Endodermal cell (in vitro differentiated cells): Measurements from ENCODE around the gene CIZ1. TPM values are rescaled to one million over a fixed set of nuclear protein-coding genes. Genes with fewer than 3 reads are reported as not detected.

Source experiments
- DNase-seq: peaks from one replicate; pipeline ENCODE4 v3.0.0-alpha.2; 2017
- H3K27ac ChIP-seq: 2 replicates; pipeline ENCODE4 v1.5.1; 2013; ENCODE audit warnings: mild to moderate bottlenecking, low read depth, low read length, moderate library complexity
- H3K27me3 ChIP-seq: 2 replicates; pipeline ENCODE4 v1.6.1; 2013; ENCODE audit warnings: mild to moderate bottlenecking, low read length, moderate library complexity; ENCODE audit not compliant: insufficient read depth, control insufficient read depth, poor library complexity, severe bottlenecking
- H3K36me3 ChIP-seq: 2 replicates; pipeline ENCODE4 v1.7.0; 2013; ENCODE audit warnings: mild to moderate bottlenecking, low read length, moderate library complexity; ENCODE audit not compliant: control insufficient read depth, insufficient read depth
- H3K4me1 ChIP-seq: one replicate; pipeline ENCODE4 v1.7.0; 2013; ENCODE audit warnings: low read length; ENCODE audit not compliant: control insufficient read depth, insufficient read depth
- H3K4me3 ChIP-seq: 2 replicates; pipeline ENCODE4 v1.5.1; 2013; ENCODE audit warnings: mild to moderate bottlenecking, low read length, moderate library complexity
- H3K9ac ChIP-seq: 2 replicates; pipeline ENCODE4 v1.6.1; 2013; ENCODE audit warnings: mild to moderate bottlenecking, low read length, moderate library complexity; ENCODE audit not compliant: poor library complexity, severe bottlenecking; ENCODE audit errors: extremely low read depth
- H3K9me3 ChIP-seq: 2 replicates; pipeline ENCODE4 v1.6.1; 2013; ENCODE audit warnings: mild to moderate bottlenecking, low read length, moderate library complexity; ENCODE audit not compliant: control insufficient read depth
- H3K27ac Mint-ChIP-seq: 2 replicates; pipeline ENCODE4 v1.8.0; 2020; ENCODE audit warnings: mixed read lengths
- H3K27me3 Mint-ChIP-seq: 2 replicates; pipeline ENCODE4 v1.8.0; 2021; ENCODE audit warnings: mild to moderate bottlenecking, mixed read lengths; ENCODE audit not compliant: insufficient read depth
- H3K36me3 Mint-ChIP-seq: 2 replicates; pipeline ENCODE4 v1.8.0; 2020; ENCODE audit warnings: low read depth, mixed read lengths
- H3K4me1 Mint-ChIP-seq: 2 replicates; pipeline ENCODE4 v1.8.0; 2020; ENCODE audit warnings: mixed read lengths
- H3K4me3 Mint-ChIP-seq: 2 replicates; pipeline ENCODE4 v1.8.0; 2020; ENCODE audit warnings: mild to moderate bottlenecking, moderate library complexity, mixed read lengths
- H3K9me3 Mint-ChIP-seq: 2 replicates; pipeline ENCODE4 v1.8.0; 2020; ENCODE audit warnings: mild to moderate bottlenecking, mixed read lengths
- CTCF ChIP-seq: fragments of 200-600 bp; sonication (generic); conservative IDR thresholded peaks from 2 replicates; pipeline ENCODE4 v1.5.0; 2021; ENCODE audit warnings: antibody characterized with exemption, mild to moderate bottlenecking
- WGBS, 2 experiments: methylation state at CpG; one replicate each; pipeline versions ENCODE4 v1.1.5 to v1.1.7; 2013; ENCODE audit warnings: missing lambda C conversion rate in 2 of 2, mixed read lengths in 1 of 2; ENCODE audit not compliant: insufficient coverage in 1 of 2, insufficient read length in 1 of 2; 5-methylcytosine and 5-hydroxymethylcytosine counted together
- total RNA-seq, 2 donors: library from RNA; stranded (reverse); fragmentation: NEBNext Ultra II Directional in 1 of 2; extraction: Animal tissue kit (Norgen Biotek cat#: 25700) in 1 of 2; gene quantifications; 2 replicates in 1 of 2; 3 replicates in 1 of 2; pipeline ENCODE4 v1.2.1, GENCODE V29; 2021

Gene CIZ1
- total RNA-seq, 2 donors from 2014 or later, result 115 to 117 TPM

- H3K27ac Mint-ChIP-seq, result no peak overlapping the region
- H3K36me3 ChIP-seq, result no peaks in the 10 kb centered on the region
These were observed 51.8 kb downstream of the CIZ1 start for GRCh38 chr9:128139621-128140020.

GRCh38 chr9:128138001-128138400, 53.4 kb downstream of the CIZ1 start:
- H3K4me3 ChIP-seq, result no peak overlapping the region
- 85% methylated on average over 3 of the region's 3 CpGs; no CpG with 5 or more reads in 1 of the 2 experiments for WGBS, 2 experiments
- Mint-ChIP-seq H3K36me3 (no peaks in the 10 kb centered on the region), H3K4me1 (no peaks in the 10 kb centered on the region), H3K9me3 (no peaks in the 10 kb centered on the region), H3K4me3 (no peak overlapping the region), H3K27me3 (peaks cover 20% of the 10 kb centered on the region), H3K27ac (no peak overlapping the region)
- DNase-seq, result no peak
- H3K27me3 ChIP-seq, result peaks cover 9% of the 10 kb centered on the region
- no peaks in the 10 kb centered on the region for H3K36me3 ChIP-seq
- no peak overlapping the region for H3K27ac ChIP-seq
- H3K4me1 ChIP-seq, result no peaks in the 10 kb centered on the region
- no peak for TF ChIP-seq CTCF
- peaks cover 9% of the 10 kb centered on the region for H3K9me3 ChIP-seq
- H3K9ac ChIP-seq, result no peak overlapping the region

More at GRCh38 chr9:128139621-128140020, 51.8 kb downstream of the CIZ1 start:
- no peak for DNase-seq
- Histone ChIP-seq H3K9me3 (no peaks in the 10 kb centered on the region), H3K27me3 (no peaks in the 10 kb centered on the region), H3K27ac (no peak overlapping the region), H3K4me1 (no peaks in the 10 kb centered on the region), H3K9ac (no peak overlapping the region), H3K4me3 (no peak overlapping the region)
- Mint-ChIP-seq H3K36me3 (no peaks in the 10 kb centered on the region), H3K27me3 (peaks cover 6% of the 10 kb centered on the region), H3K4me3 (no peak overlapping the region), H3K9me3 (no peaks in the 10 kb centered on the region), H3K4me1 (no peaks in the 10 kb centered on the region)
- WGBS, 2 experiments, result 92% methylated on average over 6 of the region's 16 CpGs; no CpG with 5 or more reads in 1 of the 2 experiments
- no peak for TF ChIP-seq CTCF

- WGBS, 2 experiments, result 93 to 98% methylated on average over 16 to 18 of the region's 18 CpGs
- Histone ChIP-seq H3K9ac (no peak overlapping the region), H3K36me3 (no peaks in the 10 kb centered on the region), H3K27ac (no peak overlapping the region), H3K27me3 (peaks cover 11% of the 10 kb centered on the region), H3K4me3 (no peak overlapping the region), H3K4me1 (no peaks in the 10 kb centered on the region), H3K9me3 (peaks cover 9% of the 10 kb centered on the region)
- DNase-seq, result peak; percentile 29
- no peaks in the 10 kb centered on the region for H3K9me3 Mint-ChIP-seq
- H3K27ac Mint-ChIP-seq, result no peak overlapping the region
- TF ChIP-seq CTCF, result no peak
- H3K36me3 Mint-ChIP-seq, result no peaks in the 10 kb centered on the region
- H3K4me1 Mint-ChIP-seq, result peaks cover 4% of the 10 kb centered on the region
- H3K27me3 Mint-ChIP-seq, result peaks cover 26% of the 10 kb centered on the region
- H3K4me3 Mint-ChIP-seq, result no peak overlapping the region
These were observed 54.3 kb downstream of the CIZ1 start for GRCh38 chr9:128136816-128137793.
